Ishikawa (cell line): ENCODE data around the gene ACAN.

Experiments
- RAD21 ChIP-seq: IDR thresholded peaks from 2 replicates; pipeline ENCODE4 v1.6.1; 2012; ENCODE audit warnings: low read depth
- TF ChIP-seq, protein P1 (sequence below): IDR thresholded peaks from 2 replicates; pipeline ENCODE4 v1.6.1; 2012

GRCh38 chr15:88863412-88863811, 60.2 kb downstream of the ACAN start:
- TF ChIP-seq RAD21, result no peak
- TF ChIP-seq, protein P1, sequence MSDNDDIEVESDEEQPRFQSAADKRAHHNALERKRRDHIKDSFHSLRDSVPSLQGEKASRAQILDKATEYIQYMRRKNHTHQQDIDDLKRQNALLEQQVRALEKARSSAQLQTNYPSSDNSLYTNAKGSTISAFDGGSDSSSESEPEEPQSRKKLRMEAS, result no peak
